HG03196 (cell line): ENCODE data around the gene ZSWIM9.
"Not testable (repeated sequence)": the region's sequence is repeated elsewhere in the genome, so short reads cannot be mapped to it uniquely, and the experiment has no call there.

Experiments
- ATAC-seq: cut with Tn5 transposase; IDR thresholded peaks from one replicate; pipeline ENCODE4 v1.9.1; 2021; ENCODE audit not compliant: unreplicated experiment

The ZSWIM9 gene

DNA sequence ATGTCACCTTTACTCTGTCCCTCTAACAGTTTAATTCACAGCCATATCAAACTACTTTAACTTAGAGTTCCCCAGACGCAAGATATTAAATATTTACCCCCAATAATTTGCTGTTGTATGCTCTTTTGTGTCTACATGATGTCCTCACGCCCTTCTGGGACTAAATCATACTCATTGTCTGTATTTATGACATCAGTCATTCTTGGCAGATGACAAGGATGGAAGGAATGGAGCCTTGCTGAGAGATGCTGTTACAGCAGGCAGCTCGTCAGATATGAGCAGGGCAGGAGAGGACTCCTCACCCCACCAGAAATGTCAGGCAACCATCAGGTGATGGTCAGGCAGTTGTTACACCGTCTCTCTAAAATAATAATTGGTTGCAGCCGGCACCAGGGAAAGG, 43.5 kb downstream of the ZSWIM9 start:
- ATAC-seq: no peak

DNA sequence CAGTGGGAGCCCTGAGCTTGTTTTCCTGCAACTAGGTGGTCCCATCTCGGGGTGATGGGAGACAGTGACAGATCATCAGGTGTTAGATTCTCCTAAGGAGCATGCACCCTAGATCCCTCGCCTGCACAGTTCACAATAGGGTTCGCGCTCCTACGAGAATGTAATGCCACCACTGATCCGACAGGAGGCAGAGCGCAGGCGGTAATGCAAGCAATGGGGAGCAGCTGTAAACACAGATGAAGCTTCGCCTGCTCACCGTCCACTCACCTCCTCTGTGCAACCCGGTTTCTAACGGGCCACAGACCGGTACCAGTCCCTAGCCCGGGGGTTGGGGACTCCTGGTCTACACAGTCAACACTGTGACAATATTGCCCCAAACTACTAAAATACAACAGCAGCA, 46.5 kb downstream of the ZSWIM9 start:
- no peak for ATAC-seq

DNA sequence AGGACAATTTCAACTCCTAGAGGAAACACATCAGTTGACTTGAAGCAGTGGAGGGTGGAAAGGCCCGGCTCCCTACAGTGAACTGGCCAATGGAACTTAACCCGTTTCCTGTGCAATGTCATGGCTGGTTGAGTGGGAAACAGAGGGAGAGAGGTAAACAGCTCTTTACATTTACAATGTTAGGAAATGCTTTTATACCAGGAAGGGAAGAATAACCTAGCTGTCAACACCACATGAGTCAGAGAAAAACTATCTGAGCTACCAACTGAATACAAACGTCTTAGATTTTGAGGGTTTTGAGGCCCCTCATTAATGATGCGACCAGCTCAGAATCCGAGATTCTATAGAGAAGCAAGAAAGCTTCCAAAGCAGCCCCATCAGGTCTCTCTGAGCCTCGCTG, 48.5 kb downstream of the ZSWIM9 start:
- no peak for ATAC-seq

- ATAC-seq: not testable (repeated sequence)
Measured at GRCh38 chr19:48220784-48221183, 50.3 kb downstream of the ZSWIM9 start.

- no peak for ATAC-seq
Measured at GRCh38 chr19:48221628-48222027, 51.1 kb downstream of the ZSWIM9 start.

GRCh38 chr19:48230555-48231129, 60.2 kb downstream of the ZSWIM9 start:
- ATAC-seq: no peak

DNA sequence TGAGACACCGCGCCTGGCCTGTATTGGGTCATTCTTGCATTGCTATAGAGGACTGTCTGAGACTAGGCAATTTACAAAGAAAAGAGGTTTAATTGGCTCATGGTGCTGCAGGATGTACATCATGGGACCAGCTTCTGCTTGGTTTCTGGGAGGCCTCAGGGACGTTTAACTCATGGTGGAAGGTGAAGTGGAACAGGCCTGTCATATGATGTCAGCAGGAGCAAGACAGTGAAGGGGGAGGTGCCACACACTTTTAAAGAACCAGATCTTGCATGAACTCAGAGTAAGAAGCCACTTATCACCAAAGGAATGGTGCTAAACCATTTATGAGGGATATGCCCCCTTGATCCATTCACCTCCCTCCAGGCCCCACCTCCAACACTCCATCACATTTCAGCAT, 66.6 kb downstream of the ZSWIM9 start:
- ATAC-seq: no peak

GRCh38 chr19:48239120-48239519, 68.6 kb downstream of the ZSWIM9 start:
- no peak for ATAC-seq

DNA sequence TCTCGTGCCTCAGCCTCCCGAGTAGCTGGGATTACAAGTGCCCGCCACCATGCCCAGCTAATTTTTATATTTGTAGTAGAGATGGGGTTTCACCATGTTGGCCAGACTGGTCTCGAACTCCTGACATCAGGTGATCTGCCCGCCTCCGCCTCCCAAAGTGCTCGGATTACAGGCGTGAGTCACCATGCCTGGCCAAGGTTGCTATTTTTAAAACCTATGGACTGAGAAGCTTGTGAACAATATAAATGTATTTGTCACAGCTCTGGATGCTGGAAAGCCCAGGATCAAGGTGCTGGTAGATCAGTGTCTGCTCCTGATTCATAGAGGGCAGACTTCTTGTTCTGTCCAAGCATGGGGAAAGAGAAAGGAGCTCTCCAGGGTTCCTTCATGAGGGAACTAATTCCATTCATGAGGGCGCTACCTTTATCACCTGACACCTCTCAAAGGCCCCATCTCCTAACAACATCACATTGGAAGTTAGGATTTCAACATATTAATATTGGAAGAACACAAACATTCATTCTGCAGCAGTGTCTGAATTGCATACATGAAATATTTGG, 69.2 kb downstream of the ZSWIM9 start:
- no peak for ATAC-seq

GRCh38 chr19:48241771-48242170, 71.3 kb downstream of the ZSWIM9 start:
- not testable (repeated sequence) for ATAC-seq

GRCh38 chr19:48244281-48244680, 73.8 kb downstream of the ZSWIM9 start:
- no peak for ATAC-seq

GRCh38 chr19:48246101-48246500, 75.6 kb downstream of the ZSWIM9 start:
- no peak for ATAC-seq

- ATAC-seq: no peak
Measured at GRCh38 chr19:48247212-48247611, 76.7 kb downstream of the ZSWIM9 start.
